Mammary epithelial cell (primary cell): Measurements from ENCODE around the gene TH.

Experiments used
- CTCF ChIP-seq, 2 donors: IDR thresholded peaks in 1 of 2; conservative IDR thresholded peaks in 1 of 2; 2 replicates each; pipeline ENCODE4 v1.5.1; 2011 to 2012; ENCODE audit warnings: inconsistent platforms in 2 of 2, low read length in 2 of 2, mild to moderate bottlenecking in 2 of 2, control low read depth in 1 of 2, low read depth in 1 of 2; ENCODE audit not compliant: insufficient read depth in 1 of 2; ENCODE audit errors: extremely low read depth in 1 of 2
- EZH2 ChIP-seq: IDR thresholded peaks from 2 replicates; pipeline ENCODE4 v1.6.1; 2012; ENCODE audit warnings: low read length, inconsistent platforms, borderline replicate concordance

- TF ChIP-seq CTCF (conservative IDR thresholded peaks at IDR 0.05 in 1 of 2, IDR thresholded peaks at IDR 0.05 in 1 of 2; ENCODE audit: extremely low read depth in 1 of 2, insufficient read depth in 1 of 2, low read depth in 1 of 2, low read length in 2 of 2), result no peak
- no peak for TF ChIP-seq EZH2
These were observed 19.2 kb upstream of the TH start for GRCh38 chr11:2190657-2191471.
